Measurements from ENCODE around the gene SLC5A10.

Gene SLC5A10

GRCh38 chr17:18946536-18946935, 5.4 kb upstream of the SLC5A10 start:
- no peak for TF ChIP-seq CTCF (IDR thresholded peaks at IDR 0.05; ENCODE audit: low read depth, low read length, missing control alignments)
- DNase-seq (ENCODE audit: low read depth), result no peak

GRCh38 chr17:18947866-18948265, 4.1 kb upstream of the SLC5A10 start:
- no peak for DNase-seq (ENCODE audit: low read depth)
- no peak for TF ChIP-seq CTCF (IDR thresholded peaks at IDR 0.05; ENCODE audit: low read depth, low read length, missing control alignments)
- no peak overlapping the region for H3K4me3 ChIP-seq (ENCODE audit: low read depth, low read length)

More at GRCh38 chr17:18946536-18946935, 5.4 kb upstream of the SLC5A10 start:
- H3K4me3 ChIP-seq (ENCODE audit: low read depth, low read length), result no peak overlapping the region

GRCh38 chr17:18948476-18949006, 3.4 kb upstream of the SLC5A10 start:
- no peak for TF ChIP-seq CTCF (IDR thresholded peaks at IDR 0.05; ENCODE audit: low read depth, low read length, missing control alignments)
- no peak overlapping the region for H3K4me3 ChIP-seq (ENCODE audit: low read depth, low read length)
- no peak for DNase-seq (ENCODE audit: low read depth)

- DNase-seq (ENCODE audit: low read depth), result no peak
- TF ChIP-seq CTCF (IDR thresholded peaks at IDR 0.05; ENCODE audit: low read depth, low read length, missing control alignments), result no peak
- H3K4me3 ChIP-seq (ENCODE audit: low read depth, low read length), result no peak overlapping the region
These were observed 2.4 kb upstream of the SLC5A10 start for GRCh38 chr17:18949566-18949965.

GRCh38 chr17:18950346-18950745, 1.6 kb upstream of the SLC5A10 start:
- DNase-seq (ENCODE audit: low read depth), result no peak
- no peak overlapping the region for H3K4me3 ChIP-seq (ENCODE audit: low read depth, low read length)
- no peak for TF ChIP-seq CTCF (IDR thresholded peaks at IDR 0.05; ENCODE audit: low read depth, low read length, missing control alignments)

- no peak for DNase-seq (ENCODE audit: low read depth)
- H3K4me3 ChIP-seq (ENCODE audit: low read depth, low read length), result no peak overlapping the region
- no peak for TF ChIP-seq CTCF (IDR thresholded peaks at IDR 0.05; ENCODE audit: low read depth, low read length, missing control alignments)
These were observed 740 bp upstream of the SLC5A10 start for GRCh38 chr17:18950944-18951905.

Measured in GM12864 (cell line).